GM23338 (cell line): ENCODE results near the gene ITLN1. TPM values are rescaled to one million over a fixed set of nuclear protein-coding genes. Genes with fewer than 3 reads are reported as not detected.
A peak's percentile ranks its signal among the peaks of the same experiment; 100 is the strongest.
"Not testable (repeated sequence)": the region's sequence is repeated elsewhere in the genome, so short reads cannot be mapped to it uniquely, and the experiment has no call there.

Experiments used
- ATAC-seq: fragments of 200-7000 bp; cut with Tn5 transposase; 3 replicates; pipeline ENCODE4 v1.9.1; 2020
- DNase-seq: peaks from one replicate; pipeline ENCODE4 v3.0.0-alpha.2; 2015; ENCODE audit warnings: low spot score
- H2AFZ ChIP-seq: fragments of 200-600 bp; sonication (generic); 2 replicates; pipeline ENCODE4 v1.8.0; 2016; ENCODE audit warnings: antibody characterized with exemption, mild to moderate bottlenecking, moderate library complexity
- H3F3A ChIP-seq: fragments of 200-600 bp; sonication (generic); replicated peaks from 2 replicates; pipeline ENCODE4 v1.8.0; 2017; ENCODE audit warnings: antibody characterized with exemption, mixed run types, low read depth
- H3K27ac ChIP-seq: fragments of 200-600 bp; sonication (generic); 2 replicates; pipeline ENCODE4 v1.6.1; 2016; ENCODE audit warnings: low read depth
- H3K27me3 ChIP-seq: fragments of 200-600 bp; sonication (generic); 2 replicates; pipeline ENCODE4 v1.8.0; 2016; ENCODE audit warnings: mild to moderate bottlenecking, mixed run types, moderate library complexity; ENCODE audit not compliant: insufficient read depth
- H3K36me3 ChIP-seq: fragments of 200-600 bp; sonication (generic); 2 replicates; pipeline ENCODE4 v1.8.0; 2016; ENCODE audit warnings: mild to moderate bottlenecking; ENCODE audit not compliant: insufficient read depth
- H3K4me1 ChIP-seq: fragments of 200-600 bp; sonication (generic); 2 replicates; pipeline ENCODE4 v1.8.0; 2016; ENCODE audit warnings: mild to moderate bottlenecking, moderate library complexity; ENCODE audit not compliant: insufficient read depth
- H3K4me2 ChIP-seq: fragments of 200-600 bp; sonication (generic); 2 replicates; pipeline ENCODE4 v1.7.1; 2017; ENCODE audit warnings: mixed run types
- H3K4me3 ChIP-seq: fragments of 200-600 bp; sonication (generic); 2 replicates; pipeline ENCODE4 v1.6.1; 2016; ENCODE audit warnings: mixed run types
- H3K79me2 ChIP-seq: fragments of 200-600 bp; sonication (generic); replicated peaks from 2 replicates; pipeline ENCODE4 v1.8.0; 2017; ENCODE audit warnings: mild to moderate bottlenecking; ENCODE audit not compliant: insufficient read depth
- H3K9me2 ChIP-seq: fragments of 200-600 bp; sonication (generic); 2 replicates; pipeline ENCODE4 v1.8.0; 2017; ENCODE audit not compliant: insufficient read depth
- H4K20me1 ChIP-seq: fragments of 200-600 bp; sonication (generic); replicated peaks from 2 replicates; pipeline ENCODE4 v1.8.0; 2017; ENCODE audit warnings: mild to moderate bottlenecking; ENCODE audit not compliant: insufficient read depth
- H3K27ac Mint-ChIP-seq: 2 replicates; pipeline ENCODE4 v1.8.0; 2020; ENCODE audit warnings: inconsistent platforms, mild to moderate bottlenecking, moderate library complexity, mixed read lengths
- H3K27me3 Mint-ChIP-seq: 3 replicates; pipeline ENCODE4 v1.8.0; 2022; ENCODE audit warnings: low read depth, mild to moderate bottlenecking, moderate library complexity, mixed read lengths, inconsistent platforms; ENCODE audit not compliant: insufficient read depth, poor library complexity
- H3K36me3 Mint-ChIP-seq: 3 replicates; pipeline ENCODE4 v1.8.0; 2021; ENCODE audit warnings: low read depth, mild to moderate bottlenecking, inconsistent platforms, moderate library complexity, mixed read lengths
- H3K4me1 Mint-ChIP-seq: 3 replicates; pipeline ENCODE4 v1.8.0; 2020; ENCODE audit warnings: mild to moderate bottlenecking, inconsistent platforms, mixed read lengths
- H3K4me3 Mint-ChIP-seq: 3 replicates; pipeline ENCODE4 v1.8.0; 2021; ENCODE audit warnings: moderate library complexity, mild to moderate bottlenecking, inconsistent platforms, mixed read lengths
- H3K9me3 Mint-ChIP-seq: 3 replicates; pipeline ENCODE4 v1.8.0; 2020; ENCODE audit warnings: moderate library complexity, mild to moderate bottlenecking, inconsistent platforms, mixed read lengths
- CREB1 ChIP-seq: fragments of 250-450 bp; sonication (Bioruptor Pico); IDR thresholded peaks from 2 replicates; pipeline ENCODE4 v1.5.0; 2020; ENCODE audit warnings: low read depth, mild to moderate bottlenecking, moderate library complexity
- EZH2phosphoT487 ChIP-seq: fragments of 200-600 bp; sonication (generic); IDR thresholded peaks from one replicate; pipeline ENCODE4 v1.8.1; 2018; ENCODE audit warnings: antibody characterized with exemption; ENCODE audit not compliant: unreplicated experiment
- STAT1 ChIP-seq: IDR thresholded peaks from one replicate; pipeline ENCODE4 v1.6.1; 2016; ENCODE audit warnings: antibody characterized with exemption; ENCODE audit not compliant: unreplicated experiment
- ZNF114 ChIP-seq: fragments of 250-450 bp; sonication (Bioruptor Pico); IDR thresholded peaks from 2 replicates; pipeline ENCODE4 v1.5.0; 2020; ENCODE audit warnings: mild to moderate bottlenecking, moderate library complexity
- polyA plus RNA-seq: library from polyadenylated mRNA; unstranded; fragments of >200 nt; fragmentation: Nextera tagmentation; extraction: Ambion mirVana; gene quantifications from 2 replicates; pipeline ENCODE4 v1.2.1, GENCODE V29; 2016
- total RNA-seq: library from RNA; depleted of rRNA; stranded (reverse); fragments of >200 nt; shearing (Covaris generic); gene quantifications from 2 replicates; pipeline ENCODE4 v1.2.3, GENCODE V29; 2014
- TF ChIP-seq, protein P1 (sequence below), 2 experiments: fragments of 200-600 bp in 1 of 2; sonication (generic) in 1 of 2; conservative IDR thresholded peaks; 2 replicates each; pipeline versions ENCODE4 v1.5.1 to v1.6.1; 2016 to 2017; ENCODE audit warnings: antibody characterized with exemption in 2 of 2, low read depth in 2 of 2, mild to moderate bottlenecking in 2 of 2, moderate library complexity in 1 of 2
- TF ChIP-seq, protein P2 (sequence below): fragments of 250-450 bp; sonication (Bioruptor Pico); IDR thresholded peaks from 2 replicates; pipeline ENCODE4 v1.5.0; 2020; ENCODE audit warnings: mild to moderate bottlenecking, moderate library complexity
- TF ChIP-seq, protein P3 (sequence below): IDR thresholded peaks from 2 replicates; pipeline ENCODE4 v1.6.1; 2016; ENCODE audit warnings: antibody characterized with exemption

Gene ITLN1
- total and polyA plus RNA-seq, 2 experiments from 2014 or later: not detected

DNA sequence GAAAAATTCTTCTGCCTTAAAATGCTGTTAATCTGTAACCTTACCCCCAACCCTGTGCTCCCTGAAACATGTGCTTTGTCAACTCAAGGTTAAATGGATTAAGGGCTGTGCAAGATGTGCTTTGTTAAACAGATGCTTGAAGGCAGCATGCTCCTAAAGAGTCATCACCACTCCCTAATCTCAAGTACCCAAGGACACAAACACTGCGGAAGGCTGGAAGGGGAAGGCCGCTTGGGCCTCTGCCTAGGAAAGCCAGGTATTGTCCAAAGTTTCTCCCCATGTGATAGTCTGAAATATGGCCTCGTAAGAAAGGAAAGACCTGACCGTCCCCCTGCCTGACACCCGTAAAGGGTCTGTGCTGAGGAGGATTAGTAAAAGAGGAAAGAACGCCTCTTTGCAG is 28.2 kb upstream of the ITLN1 start:
- 0 out of 2 replicates have a peak overlapping the region, but pooled peaks have one; percentile 66 for H3K27ac ChIP-seq
- H3K27me3 ChIP-seq, H4K20me1 ChIP-seq, H3K4me3 Mint-ChIP-seq, H3K9me2 ChIP-seq, H3K36me3 Mint-ChIP-seq, H3K4me3 ChIP-seq, H3K9me3 Mint-ChIP-seq, H3K79me2 ChIP-seq, H3K36me3 ChIP-seq, DNase-seq, H3K4me2 ChIP-seq, H3K27me3 Mint-ChIP-seq, H3F3A ChIP-seq: not testable (repeated sequence)
- peak; percentile 28; the same call in 2 of the 3 replicates for ATAC-seq
- H3K27ac Mint-ChIP-seq: peak overlapping the region; percentile 54; the same call in 1 of the 2 replicates
- H3K4me1 ChIP-seq: peaks cover 18% of the 10 kb centered on the region
- peaks cover 11% of the 10 kb centered on the region for H3K4me1 Mint-ChIP-seq
- peak overlapping the region; percentile 90 for H2AFZ ChIP-seq

DNA sequence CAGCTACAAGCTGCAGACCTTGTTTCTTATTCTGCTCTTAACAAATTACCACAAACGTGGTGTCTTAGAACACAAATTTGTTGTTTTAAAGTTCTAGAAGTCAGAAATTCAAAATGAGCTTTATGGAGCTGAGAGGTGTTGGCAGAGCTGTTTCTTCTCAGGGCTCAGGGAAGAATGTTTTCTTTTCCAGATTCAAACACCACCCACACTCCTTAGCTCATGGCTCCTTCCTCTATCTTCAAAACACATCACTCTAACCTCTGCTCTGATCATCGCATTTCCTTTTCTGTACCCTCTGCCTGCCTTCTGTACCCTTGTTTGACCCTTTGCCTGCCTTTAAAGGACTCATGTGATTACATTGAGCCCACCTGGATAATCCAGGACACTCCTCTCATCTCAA is 26.9 kb upstream of the ITLN1 start:
- H3K27me3 ChIP-seq: no peaks in the 10 kb centered on the region
- TF ChIP-seq EZH2phosphoT487: no peak
- H3K79me2 ChIP-seq: no peaks in the 10 kb centered on the region
- no peak overlapping the region for H3K27ac ChIP-seq
- no peaks in the 10 kb centered on the region for H3K9me3 Mint-ChIP-seq
- no peak overlapping the region for H3K4me3 Mint-ChIP-seq
- H2AFZ ChIP-seq: peak overlapping the region; percentile 69; the same call in 1 of the 2 replicates
- no peak overlapping the region for H3K27ac Mint-ChIP-seq
- no peaks in the 10 kb centered on the region for H3K36me3 ChIP-seq
- peaks cover 11% of the 10 kb centered on the region for H3K4me1 Mint-ChIP-seq
- DNase-seq (no peak), ATAC-seq (no peak)
- H3K9me2 ChIP-seq: 0 out of 2 replicates have a peak, but pooled peaks cover 9% of the 10 kb centered on the region
- H3K36me3 Mint-ChIP-seq: no peaks in the 10 kb centered on the region
- no peaks in the 10 kb centered on the region for H4K20me1 ChIP-seq
- H3K4me1 ChIP-seq: peaks cover 18% of the 10 kb centered on the region
- H3K4me3 ChIP-seq: no peak overlapping the region
- H3K27me3 Mint-ChIP-seq: peaks cover 2% of the 10 kb centered on the region
- no peak overlapping the region for H3K4me2 ChIP-seq
- 0 out of 2 replicates have a peak, but pooled peaks cover 3% of the 10 kb centered on the region for H3F3A ChIP-seq

GRCh38 chr1:160911441-160911840 is 26.5 kb upstream of the ITLN1 start:
- no peak for ATAC-seq
- H4K20me1 ChIP-seq: no peaks in the 10 kb centered on the region
- no peak for TF ChIP-seq STAT1
- TF ChIP-seq, protein P1, sequence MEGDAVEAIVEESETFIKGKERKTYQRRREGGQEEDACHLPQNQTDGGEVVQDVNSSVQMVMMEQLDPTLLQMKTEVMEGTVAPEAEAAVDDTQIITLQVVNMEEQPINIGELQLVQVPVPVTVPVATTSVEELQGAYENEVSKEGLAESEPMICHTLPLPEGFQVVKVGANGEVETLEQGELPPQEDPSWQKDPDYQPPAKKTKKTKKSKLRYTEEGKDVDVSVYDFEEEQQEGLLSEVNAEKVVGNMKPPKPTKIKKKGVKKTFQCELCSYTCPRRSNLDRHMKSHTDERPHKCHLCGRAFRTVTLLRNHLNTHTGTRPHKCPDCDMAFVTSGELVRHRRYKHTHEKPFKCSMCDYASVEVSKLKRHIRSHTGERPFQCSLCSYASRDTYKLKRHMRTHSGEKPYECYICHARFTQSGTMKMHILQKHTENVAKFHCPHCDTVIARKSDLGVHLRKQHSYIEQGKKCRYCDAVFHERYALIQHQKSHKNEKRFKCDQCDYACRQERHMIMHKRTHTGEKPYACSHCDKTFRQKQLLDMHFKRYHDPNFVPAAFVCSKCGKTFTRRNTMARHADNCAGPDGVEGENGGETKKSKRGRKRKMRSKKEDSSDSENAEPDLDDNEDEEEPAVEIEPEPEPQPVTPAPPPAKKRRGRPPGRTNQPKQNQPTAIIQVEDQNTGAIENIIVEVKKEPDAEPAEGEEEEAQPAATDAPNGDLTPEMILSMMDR (conservative IDR thresholded peaks at IDR 0.05; ENCODE audit: low read depth in 2 of 2): no peak
- TF ChIP-seq ZNF114: no peak
- TF ChIP-seq, protein P2, sequence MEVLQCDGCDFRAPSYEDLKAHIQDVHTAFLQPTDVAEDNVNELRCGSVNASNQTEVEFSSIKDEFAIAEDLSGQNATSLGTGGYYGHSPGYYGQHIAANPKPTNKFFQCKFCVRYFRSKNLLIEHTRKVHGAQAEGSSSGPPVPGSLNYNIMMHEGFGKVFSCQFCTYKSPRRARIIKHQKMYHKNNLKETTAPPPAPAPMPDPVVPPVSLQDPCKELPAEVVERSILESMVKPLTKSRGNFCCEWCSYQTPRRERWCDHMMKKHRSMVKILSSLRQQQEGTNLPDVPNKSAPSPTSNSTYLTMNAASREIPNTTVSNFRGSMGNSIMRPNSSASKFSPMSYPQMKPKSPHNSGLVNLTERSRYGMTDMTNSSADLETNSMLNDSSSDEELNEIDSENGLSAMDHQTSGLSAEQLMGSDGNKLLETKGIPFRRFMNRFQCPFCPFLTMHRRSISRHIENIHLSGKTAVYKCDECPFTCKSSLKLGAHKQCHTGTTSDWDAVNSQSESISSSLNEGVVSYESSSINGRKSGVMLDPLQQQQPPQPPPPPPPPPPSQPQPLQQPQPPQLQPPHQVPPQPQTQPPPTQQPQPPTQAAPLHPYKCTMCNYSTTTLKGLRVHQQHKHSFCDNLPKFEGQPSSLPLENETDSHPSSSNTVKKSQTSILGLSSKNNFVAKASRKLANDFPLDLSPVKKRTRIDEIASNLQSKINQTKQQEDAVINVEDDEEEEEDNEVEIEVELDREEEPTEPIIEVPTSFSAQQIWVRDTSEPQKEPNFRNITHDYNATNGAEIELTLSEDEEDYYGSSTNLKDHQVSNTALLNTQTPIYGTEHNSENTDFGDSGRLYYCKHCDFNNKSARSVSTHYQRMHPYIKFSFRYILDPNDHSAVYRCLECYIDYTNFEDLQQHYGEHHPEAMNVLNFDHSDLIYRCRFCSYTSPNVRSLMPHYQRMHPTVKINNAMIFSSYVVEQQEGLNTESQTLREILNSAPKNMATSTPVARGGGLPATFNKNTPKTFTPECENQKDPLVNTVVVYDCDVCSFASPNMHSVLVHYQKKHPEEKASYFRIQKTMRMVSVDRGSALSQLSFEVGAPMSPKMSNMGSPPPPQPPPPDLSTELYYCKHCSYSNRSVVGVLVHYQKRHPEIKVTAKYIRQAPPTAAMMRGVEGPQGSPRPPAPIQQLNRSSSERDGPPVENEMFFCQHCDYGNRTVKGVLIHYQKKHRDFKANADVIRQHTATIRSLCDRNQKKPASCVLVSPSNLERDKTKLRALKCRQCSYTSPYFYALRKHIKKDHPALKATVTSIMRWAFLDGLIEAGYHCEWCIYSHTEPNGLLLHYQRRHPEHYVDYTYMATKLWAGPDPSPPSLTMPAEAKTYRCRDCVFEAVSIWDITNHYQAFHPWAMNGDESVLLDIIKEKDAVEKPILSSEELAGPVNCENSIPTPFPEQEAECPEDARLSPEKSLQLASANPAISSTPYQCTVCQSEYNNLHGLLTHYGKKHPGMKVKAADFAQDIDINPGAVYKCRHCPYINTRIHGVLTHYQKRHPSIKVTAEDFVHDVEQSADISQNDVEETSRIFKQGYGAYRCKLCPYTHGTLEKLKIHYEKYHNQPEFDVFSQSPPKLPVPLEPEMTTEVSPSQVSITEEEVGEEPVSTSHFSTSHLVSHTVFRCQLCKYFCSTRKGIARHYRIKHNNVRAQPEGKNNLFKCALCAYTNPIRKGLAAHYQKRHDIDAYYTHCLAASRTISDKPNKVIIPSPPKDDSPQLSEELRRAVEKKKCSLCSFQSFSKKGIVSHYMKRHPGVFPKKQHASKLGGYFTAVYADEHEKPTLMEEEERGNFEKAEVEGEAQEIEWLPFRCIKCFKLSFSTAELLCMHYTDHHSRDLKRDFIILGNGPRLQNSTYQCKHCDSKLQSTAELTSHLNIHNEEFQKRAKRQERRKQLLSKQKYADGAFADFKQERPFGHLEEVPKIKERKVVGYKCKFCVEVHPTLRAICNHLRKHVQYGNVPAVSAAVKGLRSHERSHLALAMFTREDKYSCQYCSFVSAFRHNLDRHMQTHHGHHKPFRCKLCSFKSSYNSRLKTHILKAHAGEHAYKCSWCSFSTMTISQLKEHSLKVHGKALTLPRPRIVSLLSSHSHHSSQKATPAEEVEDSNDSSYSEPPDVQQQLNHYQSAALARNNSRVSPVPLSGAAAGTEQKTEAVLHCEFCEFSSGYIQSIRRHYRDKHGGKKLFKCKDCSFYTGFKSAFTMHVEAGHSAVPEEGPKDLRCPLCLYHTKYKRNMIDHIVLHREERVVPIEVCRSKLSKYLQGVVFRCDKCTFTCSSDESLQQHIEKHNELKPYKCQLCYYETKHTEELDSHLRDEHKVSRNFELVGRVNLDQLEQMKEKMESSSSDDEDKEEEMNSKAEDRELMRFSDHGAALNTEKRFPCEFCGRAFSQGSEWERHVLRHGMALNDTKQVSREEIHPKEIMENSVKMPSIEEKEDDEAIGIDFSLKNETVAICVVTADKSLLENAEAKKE: no peak
- TF ChIP-seq, protein P3, sequence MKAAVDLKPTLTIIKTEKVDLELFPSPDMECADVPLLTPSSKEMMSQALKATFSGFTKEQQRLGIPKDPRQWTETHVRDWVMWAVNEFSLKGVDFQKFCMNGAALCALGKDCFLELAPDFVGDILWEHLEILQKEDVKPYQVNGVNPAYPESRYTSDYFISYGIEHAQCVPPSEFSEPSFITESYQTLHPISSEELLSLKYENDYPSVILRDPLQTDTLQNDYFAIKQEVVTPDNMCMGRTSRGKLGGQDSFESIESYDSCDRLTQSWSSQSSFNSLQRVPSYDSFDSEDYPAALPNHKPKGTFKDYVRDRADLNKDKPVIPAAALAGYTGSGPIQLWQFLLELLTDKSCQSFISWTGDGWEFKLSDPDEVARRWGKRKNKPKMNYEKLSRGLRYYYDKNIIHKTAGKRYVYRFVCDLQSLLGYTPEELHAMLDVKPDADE: no peak
- no peak for TF ChIP-seq CREB1 (CRISPR knock-in tag)

More at GRCh38 chr1:160911441-160911840, 26.5 kb upstream of the ITLN1 start:
- no peaks in the 10 kb centered on the region for H3K36me3 Mint-ChIP-seq
- no peaks in the 10 kb centered on the region for H3K79me2 ChIP-seq
- peaks cover 2% of the 10 kb centered on the region for H3K27me3 Mint-ChIP-seq
- peaks cover 18% of the 10 kb centered on the region for H3K4me1 ChIP-seq
- 0 out of 2 replicates have a peak, but pooled peaks cover 9% of the 10 kb centered on the region for H3K9me2 ChIP-seq
- H3K36me3 ChIP-seq: no peaks in the 10 kb centered on the region
- H3K27ac Mint-ChIP-seq: no peak overlapping the region
- no peak for DNase-seq
- H3K4me3 ChIP-seq: no peak overlapping the region
- H3K27me3 ChIP-seq: no peaks in the 10 kb centered on the region
- peaks cover 11% of the 10 kb centered on the region for H3K4me1 Mint-ChIP-seq
- 0 out of 2 replicates have a peak, but pooled peaks cover 3% of the 10 kb centered on the region for H3F3A ChIP-seq
- no peaks in the 10 kb centered on the region for H3K9me3 Mint-ChIP-seq
- no peak overlapping the region for H3K4me3 Mint-ChIP-seq
- no peak overlapping the region for H3K4me2 ChIP-seq
- peak overlapping the region; percentile 69; the same call in 1 of the 2 replicates for H2AFZ ChIP-seq
- H3K27ac ChIP-seq: no peak overlapping the region
